Measurements from ENCODE around the gene ZC3H7A. TPM values are rescaled to one million over a fixed set of nuclear protein-coding genes. Genes with fewer than 3 reads are reported as not detected.

The ZC3H7A gene
- total and polyA plus RNA-seq, 2 of the 4 experiments (the other 2 are of a cell fraction): 22.2 to 53.9 TPM

GRCh38 chr16:11738742-11739544 is 58.1 kb downstream of the ZC3H7A start:
- H3K4ac ChIP-seq (ENCODE audit: low read depth, low read length): no peak overlapping the region
- H2AFZ ChIP-seq (replicated peaks; ENCODE audit: low read length, poor library complexity): no peak overlapping the region
- DNase-seq: no peak
- H3K4me2 ChIP-seq (ENCODE audit: low read depth, low read length): no peak overlapping the region
- POLR2A ChIA-PET (ENCODE audit: unreplicated experiment): no interaction called here
- H3K27ac ChIP-seq (ENCODE audit: insufficient read depth, low read length): no peak overlapping the region
- no peak overlapping the region for H2AK5ac ChIP-seq (ENCODE audit: low read depth, low read length)
- H3K14ac ChIP-seq (replicated peaks; ENCODE audit: low read depth, low read length): no peak overlapping the region
- peaks cover 17% of the 10 kb centered on the region for H3K36me3 ChIP-seq (ENCODE audit: control insufficient read depth, insufficient read depth, low read length)
- H4K8ac ChIP-seq (ENCODE audit: low read depth in 2 of 2, low read length in 2 of 2): no peak overlapping the region
- intact Hi-C loops (cut with micrococcal nuclease) (no loop called here), in situ Hi-C loops (cut with MboI; ENCODE audit: low sequenced_read_pairs) (no loop called here), dilution Hi-C loops (cut with HindIII; ENCODE audit: low sequenced_read_pairs, unreplicated experiment) (no loop called here)
- BruUV-seq (replicated peaks): no TSS peak
- H2BK5ac ChIP-seq (ENCODE audit: low read depth, low read length, poor library complexity, severe bottlenecking): no peak overlapping the region
- no peak overlapping the region for H3K4me3 ChIP-seq (ENCODE audit: insufficient read depth, low read depth, low read length)
- WGBS, 2 experiments (ENCODE audit: extremely low coverage in 2 of 2, insufficient read length in 1 of 2): no CpG with 5 or more reads among the region's 15 CpGs
- peaks cover 14% of the 10 kb centered on the region for H3K4me1 ChIP-seq (ENCODE audit: control insufficient read depth, insufficient read depth, low read length)
- H2BK120ac ChIP-seq (ENCODE audit: low read depth, low read length): no peak overlapping the region
- CTCF ChIA-PET: no interaction called here
- H4K91ac ChIP-seq (ENCODE audit: insufficient read depth, low read depth, low read length): no peak overlapping the region
- TF ChIP-seq MAFK (IDR thresholded peaks at IDR 0.05; ENCODE audit: low read depth, low read length): peak; percentile 63
- TF ChIP-seq MXI1 (IDR thresholded peaks at IDR 0.05; ENCODE audit: borderline replicate concordance, low read depth, low read length): no peak
- no peak overlapping the region for H3K9ac ChIP-seq (ENCODE audit: low read depth, low read length)
- H2BK20ac ChIP-seq (ENCODE audit: low read depth, low read length): no peak overlapping the region
- H2AK9ac ChIP-seq (replicated peaks; ENCODE audit: low read depth, low read length, poor library complexity): no peak overlapping the region
- H3K18ac ChIP-seq (ENCODE audit: low read depth, low read length): no peak overlapping the region
- peaks cover 17 to 75% of the 10 kb centered on the region in 2 experiments for H3K79me1 ChIP-seq (ENCODE audit: low read depth in 1 of 2, low read length in 2 of 2)
- no peak overlapping the region for H3K23ac ChIP-seq (ENCODE audit: low read depth, low read length)
- H4K20me1 ChIP-seq (ENCODE audit: insufficient read depth, low read length): peaks cover 52% of the 10 kb centered on the region
- H3K9me1 ChIP-seq (ENCODE audit: insufficient read depth, low read length): peaks cover 8% of the 10 kb centered on the region
- no peaks in the 10 kb centered on the region for H3K9me3 ChIP-seq (ENCODE audit: control insufficient read depth, insufficient read depth, low read length)
- no peaks in the 10 kb centered on the region for H3K27me3 ChIP-seq (ENCODE audit: control insufficient read depth, insufficient read depth, low read length)
- no peak overlapping the region for H4K5ac ChIP-seq (ENCODE audit: low read depth, low read length)
- ATAC-seq (ENCODE audit: low read depth): no peak
- no peak overlapping the region for H3K56ac ChIP-seq (ENCODE audit: extremely low read depth, insufficient read depth, low read length)
- H2BK15ac ChIP-seq (ENCODE audit: low read depth, low read length): no peak overlapping the region

Measured in IMR-90 (cell line).